Panc1 (cell line): ENCODE results near the gene RHBDL1. TPM values are rescaled to one million over a fixed set of nuclear protein-coding genes. Genes with fewer than 3 reads are reported as not detected.

Experiments
- ATAC-seq: fragments of 200-7000 bp; cut with Tn5 transposase; 2 replicates; pipeline ENCODE4 v1.9.1; 2020; ENCODE audit warnings: mild to moderate bottlenecking, moderate library complexity
- BruUV-seq: library from RNA; stranded (reverse); fragments of 400-500 nt; replicated peaks from 2 replicates; lab custom pipeline; 2021; lab: Mats Ljungman, UMichigan
- CTCF ChIA-PET: fragments of 300-600 bp; sonication (Branson Sonifier 250); formaldehyde crosslinking; loops from one replicate; lab custom pipeline; 2022; ENCODE audit warnings: antibody characterized with exemption; lab: Charles Lee
- POLR2A ChIA-PET: fragments of 300-600 bp; sonication (Branson Sonifier 250); formaldehyde crosslinking; loops from one replicate; lab custom pipeline; 2022; ENCODE audit warnings: antibody characterized with exemption; lab: Charles Lee
- DNase-seq: peaks from one replicate; pipeline ENCODE4 v3.0.0-alpha.2; 2010; ENCODE audit warnings: low read depth, low spot score
- H3K27ac ChIP-seq: 2 replicates; pipeline ENCODE4 v1.5.1; 2011; ENCODE audit warnings: mild to moderate bottlenecking, low read length, inconsistent platforms
- H3K27me3 ChIP-seq: fragments of 200-500 bp; sonication (Bioruptor generic); 2 replicates; pipeline ENCODE4 v1.6.0; 2014; ENCODE audit warnings: low read length, inconsistent platforms; ENCODE audit not compliant: control insufficient read depth, insufficient read depth
- H3K36me3 ChIP-seq: fragments of 200-500 bp; sonication (Bioruptor generic); 2 replicates; pipeline ENCODE4 v1.5.1; 2014; ENCODE audit warnings: inconsistent platforms, mild to moderate bottlenecking, low read length, moderate library complexity; ENCODE audit not compliant: control insufficient read depth, insufficient read depth
- H3K4me1 ChIP-seq: 2 replicates; pipeline ENCODE4 v1.5.1; 2011; ENCODE audit warnings: inconsistent platforms, mild to moderate bottlenecking, low read length, moderate library complexity; ENCODE audit not compliant: control insufficient read depth, insufficient read depth
- H3K4me3 ChIP-seq, 2 experiments: 2 replicates each; pipeline ENCODE4 v1.5.1; 2011 to 2012; ENCODE audit warnings: low read depth in 2 of 2, low read length in 2 of 2, mild to moderate bottlenecking in 2 of 2, inconsistent platforms in 1 of 2, moderate library complexity in 1 of 2
- H3K9me3 ChIP-seq: fragments of 200-500 bp; sonication (Bioruptor generic); 2 replicates; pipeline ENCODE4 v1.5.1; 2014; ENCODE audit warnings: low read depth, mild to moderate bottlenecking, inconsistent platforms, low read length, moderate library complexity; ENCODE audit not compliant: control insufficient read depth, insufficient read depth
- POLR2AphosphoS5 ChIP-seq: IDR thresholded peaks from 2 replicates; pipeline ENCODE4 v1.6.1; 2012; ENCODE audit warnings: mild to moderate bottlenecking, low read depth, low read length, moderate library complexity
- SIN3A ChIP-seq: IDR thresholded peaks from 2 replicates; pipeline ENCODE4 v1.6.1; 2012; ENCODE audit warnings: low read depth, mild to moderate bottlenecking, low read length, moderate library complexity, borderline replicate concordance; ENCODE audit not compliant: insufficient read depth
- TCF7L2 ChIP-seq: IDR thresholded peaks from 2 replicates; pipeline ENCODE4 v1.6.1; 2011; ENCODE audit warnings: mild to moderate bottlenecking, low read depth, low read length, inconsistent platforms
- in situ Hi-C: cut with HindIII; loops from 2 replicates; pipeline ENCODE4 v1.10.0; 2016; ENCODE audit warnings: low sequenced_read_pairs, low pct_unique_long_range_greater_than_20kb
- intact Hi-C: fragments of 100-400 bp; cut with micrococcal nuclease; formaldehyde crosslinking; loops from one replicate; pipeline ENCODE4 v1.10.0; 2022; ENCODE audit not compliant: unreplicated experiment
- total RNA-seq: library from RNA; stranded (reverse); gene quantifications from one replicate; pipeline ENCODE4 v1.2.1, GENCODE V29; 2021; ENCODE audit not compliant: unreplicated experiment
- TF ChIP-seq, protein P1 (sequence below), 2 experiments: IDR thresholded peaks; 2 replicates each; pipeline ENCODE4 v1.6.1; 2011 to 2012; ENCODE audit warnings: low read depth in 2 of 2, control low read depth in 1 of 2, low read length in 1 of 2, mild to moderate bottlenecking in 1 of 2, moderate library complexity in 1 of 2; ENCODE audit not compliant: insufficient read depth in 1 of 2
- TF ChIP-seq, protein P2 (sequence below): fragments of 450-650 bp; IDR thresholded peaks from 2 replicates; pipeline ENCODE4 v1.5.1; 2017; ENCODE audit warnings: mild to moderate bottlenecking

The RHBDL1 gene
- total RNA-seq, 1 experiment from 2014 or later = 6.6 TPM

DNA sequence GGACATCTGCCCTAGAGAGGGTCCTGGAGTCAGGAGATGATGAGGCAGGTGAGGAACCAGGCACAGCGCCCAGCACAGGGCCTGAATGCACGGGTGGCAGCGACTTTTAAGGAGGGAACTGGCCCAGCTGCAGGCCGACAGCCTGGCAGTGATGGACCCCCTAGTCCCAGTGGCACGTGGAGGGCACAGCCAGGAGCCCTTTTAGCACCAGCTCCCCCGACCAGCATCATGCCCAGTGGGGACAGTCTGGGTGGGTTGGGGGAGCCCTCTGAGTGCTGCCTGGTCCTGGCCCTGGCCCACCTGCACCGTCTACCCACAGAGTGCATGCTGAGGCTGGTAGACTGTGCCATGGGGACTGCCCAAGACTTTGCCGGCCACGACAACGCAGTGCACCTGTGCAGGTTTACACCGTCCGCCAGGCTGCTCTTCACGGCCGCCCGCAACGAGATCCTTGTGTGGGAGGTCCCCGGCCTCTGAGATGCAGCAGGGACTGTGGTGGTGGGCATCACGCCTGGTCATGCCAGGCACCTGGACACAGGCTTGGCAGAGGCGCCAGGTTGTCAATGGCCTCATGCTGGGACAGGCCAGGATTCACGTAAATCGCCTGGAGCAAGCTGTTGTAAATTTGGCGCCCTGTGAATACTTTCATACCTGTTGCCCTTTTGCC lies 8.2 kb upstream of the RHBDL1 start:
- Histone ChIP-seq H3K9me3 (no peaks in the 10 kb centered on the region), H3K27me3 (no peaks in the 10 kb centered on the region), H3K36me3 (peaks cover 3% of the 10 kb centered on the region; the same call in 1 of the 2 replicates), H3K4me3 (peak overlapping the region in 1 of 2 experiments; percentile 15; a peak in 1 of 4 replicates), H3K27ac (peak overlapping the region; percentile 71), H3K4me1 (peaks cover 10% of the 10 kb centered on the region)
- no peak for ATAC-seq
- no TSS peak for BruUV-seq
- ChIA-PET CTCF (interaction anchor here (0.5 to 1.3 kb wide), 3 partner anchors 14 to 1038 kb away, joined by 3 to 6 read pairs (median 6); no protein-coding TSS in a partner anchor), POLR2A (no interaction called here)
- TF ChIP-seq TCF7L2 (no peak), POLR2AphosphoS5 (no peak), SIN3A (no peak)
- TF ChIP-seq, protein P1, sequence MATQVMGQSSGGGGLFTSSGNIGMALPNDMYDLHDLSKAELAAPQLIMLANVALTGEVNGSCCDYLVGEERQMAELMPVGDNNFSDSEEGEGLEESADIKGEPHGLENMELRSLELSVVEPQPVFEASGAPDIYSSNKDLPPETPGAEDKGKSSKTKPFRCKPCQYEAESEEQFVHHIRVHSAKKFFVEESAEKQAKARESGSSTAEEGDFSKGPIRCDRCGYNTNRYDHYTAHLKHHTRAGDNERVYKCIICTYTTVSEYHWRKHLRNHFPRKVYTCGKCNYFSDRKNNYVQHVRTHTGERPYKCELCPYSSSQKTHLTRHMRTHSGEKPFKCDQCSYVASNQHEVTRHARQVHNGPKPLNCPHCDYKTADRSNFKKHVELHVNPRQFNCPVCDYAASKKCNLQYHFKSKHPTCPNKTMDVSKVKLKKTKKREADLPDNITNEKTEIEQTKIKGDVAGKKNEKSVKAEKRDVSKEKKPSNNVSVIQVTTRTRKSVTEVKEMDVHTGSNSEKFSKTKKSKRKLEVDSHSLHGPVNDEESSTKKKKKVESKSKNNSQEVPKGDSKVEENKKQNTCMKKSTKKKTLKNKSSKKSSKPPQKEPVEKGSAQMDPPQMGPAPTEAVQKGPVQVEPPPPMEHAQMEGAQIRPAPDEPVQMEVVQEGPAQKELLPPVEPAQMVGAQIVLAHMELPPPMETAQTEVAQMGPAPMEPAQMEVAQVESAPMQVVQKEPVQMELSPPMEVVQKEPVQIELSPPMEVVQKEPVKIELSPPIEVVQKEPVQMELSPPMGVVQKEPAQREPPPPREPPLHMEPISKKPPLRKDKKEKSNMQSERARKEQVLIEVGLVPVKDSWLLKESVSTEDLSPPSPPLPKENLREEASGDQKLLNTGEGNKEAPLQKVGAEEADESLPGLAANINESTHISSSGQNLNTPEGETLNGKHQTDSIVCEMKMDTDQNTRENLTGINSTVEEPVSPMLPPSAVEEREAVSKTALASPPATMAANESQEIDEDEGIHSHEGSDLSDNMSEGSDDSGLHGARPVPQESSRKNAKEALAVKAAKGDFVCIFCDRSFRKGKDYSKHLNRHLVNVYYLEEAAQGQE (IDR thresholded peaks at IDR 0.05; ENCODE audit: insufficient read depth in 1 of 2, low read depth in 2 of 2, low read length in 1 of 2) = no peak
- TF ChIP-seq, protein P2, sequence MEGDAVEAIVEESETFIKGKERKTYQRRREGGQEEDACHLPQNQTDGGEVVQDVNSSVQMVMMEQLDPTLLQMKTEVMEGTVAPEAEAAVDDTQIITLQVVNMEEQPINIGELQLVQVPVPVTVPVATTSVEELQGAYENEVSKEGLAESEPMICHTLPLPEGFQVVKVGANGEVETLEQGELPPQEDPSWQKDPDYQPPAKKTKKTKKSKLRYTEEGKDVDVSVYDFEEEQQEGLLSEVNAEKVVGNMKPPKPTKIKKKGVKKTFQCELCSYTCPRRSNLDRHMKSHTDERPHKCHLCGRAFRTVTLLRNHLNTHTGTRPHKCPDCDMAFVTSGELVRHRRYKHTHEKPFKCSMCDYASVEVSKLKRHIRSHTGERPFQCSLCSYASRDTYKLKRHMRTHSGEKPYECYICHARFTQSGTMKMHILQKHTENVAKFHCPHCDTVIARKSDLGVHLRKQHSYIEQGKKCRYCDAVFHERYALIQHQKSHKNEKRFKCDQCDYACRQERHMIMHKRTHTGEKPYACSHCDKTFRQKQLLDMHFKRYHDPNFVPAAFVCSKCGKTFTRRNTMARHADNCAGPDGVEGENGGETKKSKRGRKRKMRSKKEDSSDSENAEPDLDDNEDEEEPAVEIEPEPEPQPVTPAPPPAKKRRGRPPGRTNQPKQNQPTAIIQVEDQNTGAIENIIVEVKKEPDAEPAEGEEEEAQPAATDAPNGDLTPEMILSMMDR = no peak
- in situ Hi-C loops = no loop called here
- intact Hi-C loops = no loop called here
- no peak for DNase-seq

DNA sequence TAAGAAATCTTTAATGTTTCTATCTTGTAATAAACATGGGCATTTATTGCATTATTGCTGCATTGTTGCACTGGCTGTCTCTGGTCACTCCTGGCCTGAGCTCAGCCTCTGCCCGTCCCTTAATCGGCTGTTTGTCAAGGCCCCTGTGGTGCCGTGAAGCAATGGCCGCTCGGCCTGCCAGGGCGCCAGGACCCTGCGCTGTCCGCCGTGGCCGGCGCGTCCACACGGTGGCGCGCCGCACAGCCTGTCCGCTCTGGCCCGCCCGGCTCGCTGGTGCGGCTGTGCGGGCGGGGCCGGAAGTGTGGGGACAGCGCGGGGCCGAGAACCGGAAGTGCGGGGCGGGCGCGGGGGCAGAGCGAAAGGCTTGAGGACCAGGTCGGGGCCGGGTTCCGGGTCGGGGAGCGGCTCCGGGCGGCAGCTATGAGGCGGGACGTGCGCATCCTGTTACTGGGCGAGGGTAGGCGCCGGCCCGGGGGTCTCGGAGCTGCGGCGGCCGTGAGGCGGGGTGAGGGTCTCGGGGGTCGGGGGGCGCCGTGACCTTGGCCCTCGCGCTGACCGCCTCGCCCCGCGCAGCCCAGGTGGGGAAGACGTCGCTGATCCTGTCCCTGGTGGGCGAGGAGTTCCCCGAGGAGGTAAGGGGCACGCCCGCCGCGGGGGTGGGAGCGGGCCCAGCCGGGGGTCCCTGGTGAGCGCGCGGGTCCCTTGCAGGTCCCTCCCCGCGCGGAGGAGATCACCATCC lies 7.5 kb upstream of the RHBDL1 start, which contains the start of gene RHOT2:
TSS of gene RHOT2 (plus strand) at position 353 of the 739 bp plus-strand sequence. CDS start at position 421, 68 bp downstream.
- no peak for DNase-seq
- ChIA-PET POLR2A (no interaction called here), CTCF (interaction anchor here (0.5 to 1.3 kb wide), 3 partner anchors 13 to 1037 kb away, joined by 3 to 6 read pairs (median 6); no protein-coding TSS in a partner anchor)
- Histone ChIP-seq H3K36me3 (peaks cover 3% of the 10 kb centered on the region; the same call in 1 of the 2 replicates), H3K27ac (peak within 1 kb of the TSS; percentile 91), H3K27me3 (no peaks in the 10 kb centered on the region), H3K9me3 (no peaks in the 10 kb centered on the region), H3K4me3 (peak within 1 kb of the TSS; percentile 81 to 87), H3K4me1 (peaks cover 10% of the 10 kb centered on the region)
- ATAC-seq = peak; percentile 94
- peak; percentile 66 for TF ChIP-seq POLR2AphosphoS5
- TF ChIP-seq, protein P1 (IDR thresholded peaks at IDR 0.05; ENCODE audit: insufficient read depth in 1 of 2, low read depth in 2 of 2, low read length in 1 of 2) = peak in 1 of 2 experiments; percentile 46; a peak in 1 of 4 replicates
- TF ChIP-seq TCF7L2 = no peak
- peak; percentile 76; the same call in 1 of the 2 replicates for TF ChIP-seq SIN3A
- TF ChIP-seq, protein P2 = peak; percentile 99
- no TSS peak for BruUV-seq
- in situ Hi-C loops = no loop called here
- intact Hi-C loops = no loop called here
